K562 (cell line): Measurements from ENCODE around the gene HNRNPA3. TPM values are rescaled to one million over a fixed set of nuclear protein-coding genes. Genes with fewer than 3 reads are reported as not detected.
A peak's percentile ranks its signal among the peaks of the same experiment; 100 is the strongest.

ENCODE experiments used
- ADNP ChIP-seq: fragments of 200-800 bp; sonication (Bioruptor generic); IDR thresholded peaks from 2 replicates; pipeline ENCODE4 v1.6.1; 2016; ENCODE audit warnings: missing genetic modification characterization, missing compliant biosample characterization
- ATF7 ChIP-seq: fragments of 450-650 bp; IDR thresholded peaks from 2 replicates; pipeline ENCODE4 v1.7.1; 2014; ENCODE audit warnings: mild to moderate bottlenecking, moderate library complexity
- DEAF1 ChIP-seq: fragments of 450-650 bp; formaldehyde crosslinking; IDR thresholded peaks from 2 replicates; pipeline ENCODE4 v1.4.0; 2020; ENCODE audit warnings: mild to moderate bottlenecking, moderate library complexity
- FOSL1 ChIP-seq: fragments of 200-800 bp; sonication (Bioruptor generic); conservative IDR thresholded peaks from 2 replicates; pipeline ENCODE4 v1.6.1; 2016; ENCODE audit warnings: missing genetic modification characterization, missing compliant biosample characterization
- GTF3C2 ChIP-seq: IDR thresholded peaks from 3 replicates; pipeline ENCODE4 v1.6.1; 2011; ENCODE audit warnings: borderline replicate concordance, mild to moderate bottlenecking, moderate library complexity; ENCODE audit not compliant: insufficient read length; ENCODE audit errors: extremely low read depth
- HDAC3 ChIP-seq: fragments of 450-650 bp; IDR thresholded peaks from 2 replicates; pipeline ENCODE4 v1.6.1; 2018; ENCODE audit warnings: borderline replicate concordance, mild to moderate bottlenecking, moderate library complexity; ENCODE audit not compliant: partially characterized antibody
- MAZ ChIP-seq, 2 experiments: fragments of 450-650 bp in 1 of 2; sonication (generic) in 1 of 2; formaldehyde crosslinking; IDR thresholded peaks in 1 of 2; conservative IDR thresholded peaks in 1 of 2; 2 replicates each; pipeline versions ENCODE4 v1.4.0 to v1.5.0; 2020; ENCODE audit warnings: mild to moderate bottlenecking in 1 of 2, missing genetic modification reagents in 1 of 2
- MECOM ChIP-seq: fragments of 250-450 bp; sonication (Bioruptor Pico); IDR thresholded peaks from 2 replicates; pipeline ENCODE4 v1.8.0; 2022; ENCODE audit warnings: inconsistent platforms
- NFE2 ChIP-seq: IDR thresholded peaks from 2 replicates; pipeline ENCODE4 v1.6.1; 2014; ENCODE audit warnings: antibody characterized with exemption, low read depth
- NFE2L1 ChIP-seq: fragments of 450-650 bp; IDR thresholded peaks from 2 replicates; pipeline ENCODE4 v1.6.1; 2016; ENCODE audit warnings: missing genetic modification characterization, low read depth, mild to moderate bottlenecking, missing compliant biosample characterization, moderate library complexity, borderline replicate concordance
- NFIX ChIP-seq: fragments of 250-450 bp; sonication (Bioruptor Pico); IDR thresholded peaks from 2 replicates; pipeline ENCODE4 v1.4.0; 2020; ENCODE audit warnings: low read depth, mild to moderate bottlenecking, moderate library complexity
- SRSF9 ChIP-seq: fragments of 200-400 bp; formaldehyde crosslinking; IDR thresholded peaks from 2 replicates; pipeline ENCODE4 v1.6.1; 2017; ENCODE audit warnings: low read depth, low read length, borderline replicate concordance
- ZNF175 ChIP-seq: fragments of 200-800 bp; sonication (Bioruptor generic); IDR thresholded peaks from 2 replicates; pipeline ENCODE4 v1.6.1; 2016; ENCODE audit warnings: low read depth, mild to moderate bottlenecking, missing genetic modification characterization, missing compliant biosample characterization
- ZSCAN29 ChIP-seq: fragments of 450-650 bp; IDR thresholded peaks from 2 replicates; pipeline ENCODE4 v1.6.1; 2017
- ZSCAN32 ChIP-seq: fragments of 450-650 bp; formaldehyde crosslinking; IDR thresholded peaks from 2 replicates; pipeline ENCODE4 v1.4.0; 2020; ENCODE audit warnings: mild to moderate bottlenecking, moderate library complexity
- polyA plus RNA-seq, 8 experiments: library from polyadenylated mRNA; depleted of rRNA in 4 of 8; stranded (reverse) in 5 of 8; unstranded in 3 of 8; fragments of >200 nt; fragmentation: Nextera tagmentation in 2 of 8; fragmentation: Illumina TruSeq in 1 of 8; extraction: Ambion mirVana in 2 of 8; extraction: Trizol in 1 of 8; gene quantifications; 2 replicates each; pipeline versions ENCODE4 v1.2.1 to v1.2.3, GENCODE V29; 2011 to 2014; ENCODE audit warnings: inconsistent platforms in 1 of 8, missing spikeins in 1 of 8
- total RNA-seq, 7 experiments: library from RNA; depleted of rRNA in 6 of 7; stranded (reverse); fragments of >200 nt in 6 of 7; fragmentation: Illumina TruSeq in 2 of 7; extraction: Trizol in 2 of 7; gene quantifications; 2 replicates each; pipeline versions ENCODE4 v1.2.1 to v1.2.3, GENCODE V29; 2011 to 2021; ENCODE audit warnings: low replicate concordance in 1 of 7
- TF ChIP-seq, protein P1 (sequence below): fragments of 450-650 bp; formaldehyde crosslinking; IDR thresholded peaks from 2 replicates; pipeline ENCODE4 v1.4.0; 2020; ENCODE audit warnings: mild to moderate bottlenecking, moderate library complexity
- TF ChIP-seq, protein P2 (sequence below): sonication (generic); formaldehyde crosslinking; IDR thresholded peaks from 2 replicates; pipeline ENCODE4 v1.8.0; 2022; ENCODE audit warnings: missing genetic modification reagents, mild to moderate bottlenecking, borderline replicate concordance
- TF ChIP-seq, protein P3 (sequence below): fragments of 450-650 bp; IDR thresholded peaks from 2 replicates; pipeline ENCODE4 v1.6.1; 2016

Gene HNRNPA3
- total and polyA plus RNA-seq, 9 of the 15 experiments (the other 6 are each of a cell fraction or from before 2014, with no cell fraction given), result 72.8 to 428 (median 192) TPM

DNA sequence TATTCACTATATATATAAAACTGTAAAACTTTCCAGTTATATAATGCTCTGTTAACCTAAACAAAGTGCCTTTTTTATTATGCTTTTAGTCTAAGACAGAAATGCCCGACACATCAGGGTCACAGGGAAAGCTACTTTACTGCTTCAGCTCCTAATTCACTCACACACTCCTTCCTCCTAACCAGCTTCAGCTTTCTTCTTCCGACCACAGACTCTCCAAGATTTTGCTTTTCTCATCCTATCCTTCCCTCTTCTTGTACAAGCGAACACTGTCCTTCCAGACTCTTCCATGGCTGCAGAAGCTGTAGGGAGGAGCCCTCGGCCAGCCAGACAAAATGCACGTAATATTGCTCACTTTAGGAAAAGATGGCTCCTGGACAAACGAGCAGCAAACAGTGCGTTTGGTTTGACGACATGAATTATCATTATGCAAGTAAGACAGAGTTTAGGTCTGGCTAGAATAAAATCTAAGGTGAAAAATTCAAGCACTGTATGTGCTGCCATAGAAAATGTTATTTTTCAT lies 47.5 kb upstream of the HNRNPA3 start (continued):
- TF ChIP-seq NFIX (CRISPR knock-in tag), result no peak
- TF ChIP-seq, protein P1, sequence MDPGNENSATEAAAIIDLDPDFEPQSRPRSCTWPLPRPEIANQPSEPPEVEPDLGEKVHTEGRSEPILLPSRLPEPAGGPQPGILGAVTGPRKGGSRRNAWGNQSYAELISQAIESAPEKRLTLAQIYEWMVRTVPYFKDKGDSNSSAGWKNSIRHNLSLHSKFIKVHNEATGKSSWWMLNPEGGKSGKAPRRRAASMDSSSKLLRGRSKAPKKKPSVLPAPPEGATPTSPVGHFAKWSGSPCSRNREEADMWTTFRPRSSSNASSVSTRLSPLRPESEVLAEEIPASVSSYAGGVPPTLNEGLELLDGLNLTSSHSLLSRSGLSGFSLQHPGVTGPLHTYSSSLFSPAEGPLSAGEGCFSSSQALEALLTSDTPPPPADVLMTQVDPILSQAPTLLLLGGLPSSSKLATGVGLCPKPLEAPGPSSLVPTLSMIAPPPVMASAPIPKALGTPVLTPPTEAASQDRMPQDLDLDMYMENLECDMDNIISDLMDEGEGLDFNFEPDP (CRISPR knock-in tag), result peak; percentile 79; the same call in 1 of the 2 replicates
- TF ChIP-seq, protein P2, sequence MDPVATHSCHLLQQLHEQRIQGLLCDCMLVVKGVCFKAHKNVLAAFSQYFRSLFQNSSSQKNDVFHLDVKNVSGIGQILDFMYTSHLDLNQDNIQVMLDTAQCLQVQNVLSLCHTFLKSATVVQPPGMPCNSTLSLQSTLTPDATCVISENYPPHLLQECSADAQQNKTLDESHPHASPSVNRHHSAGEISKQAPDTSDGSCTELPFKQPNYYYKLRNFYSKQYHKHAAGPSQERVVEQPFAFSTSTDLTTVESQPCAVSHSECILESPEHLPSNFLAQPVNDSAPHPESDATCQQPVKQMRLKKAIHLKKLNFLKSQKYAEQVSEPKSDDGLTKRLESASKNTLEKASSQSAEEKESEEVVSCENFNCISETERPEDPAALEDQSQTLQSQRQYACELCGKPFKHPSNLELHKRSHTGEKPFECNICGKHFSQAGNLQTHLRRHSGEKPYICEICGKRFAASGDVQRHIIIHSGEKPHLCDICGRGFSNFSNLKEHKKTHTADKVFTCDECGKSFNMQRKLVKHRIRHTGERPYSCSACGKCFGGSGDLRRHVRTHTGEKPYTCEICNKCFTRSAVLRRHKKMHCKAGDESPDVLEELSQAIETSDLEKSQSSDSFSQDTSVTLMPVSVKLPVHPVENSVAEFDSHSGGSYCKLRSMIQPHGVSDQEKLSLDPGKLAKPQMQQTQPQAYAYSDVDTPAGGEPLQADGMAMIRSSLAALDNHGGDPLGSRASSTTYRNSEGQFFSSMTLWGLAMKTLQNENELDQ (CRISPR knock-in tag), result no peak
- 0 out of 2 replicates have a peak, but pooled peaks have one; percentile 2 for TF ChIP-seq ADNP (tag)
- TF ChIP-seq DEAF1 (CRISPR knock-in tag), result 0 out of 2 replicates have a peak, but pooled peaks have one; percentile 13
- no peak; the same call in 1 of the 2 replicates for TF ChIP-seq FOSL1 (tag)
- TF ChIP-seq ZSCAN32, result no peak
- no peak for TF ChIP-seq ATF7
- no peak for TF ChIP-seq HDAC3
- TF ChIP-seq SRSF9, result no peak
- 0 out of 2 replicates have a peak, but pooled peaks have one; percentile 12 for TF ChIP-seq ZNF175 (CRISPR knock-in tag)
- no peak for TF ChIP-seq NFE2
- TF ChIP-seq GTF3C2, result no peak
- no peak for TF ChIP-seq ZSCAN29
- peak; percentile 40; the same call in 1 of the 2 replicates for TF ChIP-seq MECOM
- peak in 1 of 2 experiments; percentile 69; a peak in 2 of 4 replicates for TF ChIP-seq MAZ (CRISPR knock-in tag; conservative IDR thresholded peaks at IDR 0.05 in 1 of 2, IDR thresholded peaks at IDR 0.05 in 1 of 2)
- TF ChIP-seq, protein P3, sequence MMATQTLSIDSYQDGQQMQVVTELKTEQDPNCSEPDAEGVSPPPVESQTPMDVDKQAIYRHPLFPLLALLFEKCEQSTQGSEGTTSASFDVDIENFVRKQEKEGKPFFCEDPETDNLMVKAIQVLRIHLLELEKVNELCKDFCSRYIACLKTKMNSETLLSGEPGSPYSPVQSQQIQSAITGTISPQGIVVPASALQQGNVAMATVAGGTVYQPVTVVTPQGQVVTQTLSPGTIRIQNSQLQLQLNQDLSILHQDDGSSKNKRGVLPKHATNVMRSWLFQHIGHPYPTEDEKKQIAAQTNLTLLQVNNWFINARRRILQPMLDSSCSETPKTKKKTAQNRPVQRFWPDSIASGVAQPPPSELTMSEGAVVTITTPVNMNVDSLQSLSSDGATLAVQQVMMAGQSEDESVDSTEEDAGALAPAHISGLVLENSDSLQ, result no peak
- TF ChIP-seq NFE2L1 (tag), result no peak
